NCI-H146 treated with DMSO at 0.1 percent for 48 hours (cell line): Measurements from ENCODE around the gene CCDC187.

Experiments
- DNase-seq: peaks from one replicate; lab custom pipeline; 2025; ENCODE audit not compliant: unreplicated experiment; lab: John Stamatoyannopoulos, UW

The CCDC187 gene

GRCh38 chr9:136211006-136211405 is 92.9 kb downstream of the CCDC187 start:
- no peak for DNase-seq

GRCh38 chr9:136210276-136210675 is 93.6 kb downstream of the CCDC187 start:
- DNase-seq: no peak

- no peak for DNase-seq
Measured at GRCh38 chr9:136209786-136210185, 94.1 kb downstream of the CCDC187 start.

- DNase-seq: no peak
Measured at GRCh38 chr9:136209232-136209631, 94.7 kb downstream of the CCDC187 start.

GRCh38 chr9:136208675-136209074 is 95.2 kb downstream of the CCDC187 start:
- no peak for DNase-seq

GRCh38 chr9:136207616-136208015 is 96.3 kb downstream of the CCDC187 start:
- no peak for DNase-seq

GRCh38 chr9:136206602-136207275 is 97.2 kb downstream of the CCDC187 start:
- DNase-seq: no peak

GRCh38 chr9:136205707-136205992 is 98.2 kb downstream of the CCDC187 start:
- no peak for DNase-seq

- no peak for DNase-seq
Measured at GRCh38 chr9:136204838-136205706, 98.8 kb downstream of the CCDC187 start, which contains the start of gene LHX3. Gene LHX3, minus strand, starts transcription at chr9:136205128. Its CDS starts 116 bp downstream, at chr9:136205012.

- no peak for DNase-seq
Measured at GRCh38 chr9:136204145-136204805, 99.6 kb downstream of the CCDC187 start.

GRCh38 chr9:136203408-136204144 is 100.3 kb downstream of the CCDC187 start:
- no peak for DNase-seq

GRCh38 chr9:136202454-136203407 is 101.2 kb downstream of the CCDC187 start:
- no peak for DNase-seq

- no peak for DNase-seq
Measured at GRCh38 chr9:136201609-136202453, 102.1 kb downstream of the CCDC187 start.

GRCh38 chr9:136201174-136201573 is 102.7 kb downstream of the CCDC187 start:
- DNase-seq: no peak

- DNase-seq: no peak
Measured at GRCh38 chr9:136200424-136200823, 103.5 kb downstream of the CCDC187 start.
